ENCODE measurements around the gene KLRC1.
"Not testable (repeated sequence)": the region's sequence is repeated elsewhere in the genome, so short reads cannot be mapped to it uniquely, and the experiment has no call there.

KLRC1 gene

DNA sequence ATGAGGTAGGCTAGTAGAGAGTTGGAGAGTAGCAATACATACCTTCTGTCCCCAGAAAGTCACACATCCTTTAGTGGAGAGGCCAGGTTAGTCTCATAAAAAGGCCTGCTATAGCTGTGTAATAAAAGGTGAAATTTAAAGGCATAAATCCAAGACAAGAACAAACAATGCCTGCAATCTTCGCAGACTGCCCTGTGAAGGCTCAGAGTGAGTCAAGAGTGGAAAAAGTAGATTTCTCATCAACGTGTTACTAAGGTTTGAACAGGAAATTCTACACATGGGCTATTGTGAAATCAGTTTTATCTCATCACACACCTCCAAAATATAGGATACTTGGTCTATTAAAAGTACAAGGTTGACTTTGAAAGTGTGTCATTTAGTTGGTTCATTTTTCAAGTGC, at the start of gene KLRC1:
KLRC1 (minus strand) TSS at position 222 of the 400 bp plus-strand sequence. CDS start 2,221 bp downstream, outside the sequence.
- DNase-seq (ENCODE audit: low read depth) = no peak

DNA sequence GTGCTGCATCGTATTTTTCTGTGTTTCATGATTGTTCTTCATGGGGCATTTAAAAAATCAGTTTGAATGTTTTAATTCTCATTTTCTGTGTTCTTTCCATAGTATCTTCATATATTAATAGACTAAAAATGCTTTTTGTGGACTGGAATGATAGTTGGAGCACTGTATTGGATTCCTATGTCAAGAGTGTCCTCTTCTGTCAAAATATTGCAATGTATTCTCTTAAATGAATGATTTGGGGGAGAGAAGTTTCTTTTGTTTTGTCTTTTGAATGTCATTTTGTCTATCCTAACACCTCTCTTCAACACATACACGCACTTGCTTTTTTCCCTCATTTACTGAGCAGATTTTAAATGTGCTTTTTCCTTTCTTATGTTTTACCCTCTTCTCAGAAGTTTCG, 47.9 kb upstream of the KLRC1 start:
- DNase-seq (ENCODE audit: low read depth) = no peak

DNA sequence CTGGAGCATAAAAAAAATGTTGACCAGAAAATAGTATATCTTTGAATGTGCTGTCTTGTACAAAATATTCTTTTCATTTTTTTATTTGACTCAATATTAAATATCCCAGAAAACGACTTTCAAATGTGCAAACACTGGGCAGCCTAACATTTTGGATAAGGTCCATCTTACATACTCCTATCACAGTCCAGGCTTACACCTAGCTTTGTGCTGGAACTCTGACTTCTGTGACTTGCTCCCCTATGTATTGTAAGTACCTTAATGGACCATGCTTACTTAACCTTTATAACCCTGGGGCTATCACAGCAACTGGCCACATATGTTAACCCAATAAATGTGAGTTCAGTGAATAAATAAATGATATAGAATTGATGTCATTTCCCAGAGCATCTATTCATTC, 44.9 kb upstream of the KLRC1 start:
- no peak for DNase-seq (ENCODE audit: low read depth)

DNA sequence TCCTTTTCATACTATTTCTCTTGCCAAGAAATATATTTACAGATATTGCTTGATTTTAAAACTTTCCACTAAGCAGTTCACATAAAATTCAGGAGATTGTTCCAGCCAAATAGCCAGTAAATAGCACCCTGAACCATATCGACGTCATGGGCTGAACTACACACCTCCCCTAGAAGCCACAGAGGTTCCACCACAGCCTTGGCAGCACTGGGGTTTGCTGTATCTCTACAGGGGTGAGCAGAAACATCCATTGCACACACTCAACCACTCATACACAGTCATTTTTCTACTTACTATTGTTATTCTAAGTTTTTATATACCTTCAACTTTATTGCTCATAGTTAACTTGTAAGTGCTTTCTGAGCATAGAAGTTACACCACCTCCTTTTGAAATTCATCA, 44.4 kb upstream of the KLRC1 start:
- no peak for DNase-seq (ENCODE audit: low read depth)

DNA sequence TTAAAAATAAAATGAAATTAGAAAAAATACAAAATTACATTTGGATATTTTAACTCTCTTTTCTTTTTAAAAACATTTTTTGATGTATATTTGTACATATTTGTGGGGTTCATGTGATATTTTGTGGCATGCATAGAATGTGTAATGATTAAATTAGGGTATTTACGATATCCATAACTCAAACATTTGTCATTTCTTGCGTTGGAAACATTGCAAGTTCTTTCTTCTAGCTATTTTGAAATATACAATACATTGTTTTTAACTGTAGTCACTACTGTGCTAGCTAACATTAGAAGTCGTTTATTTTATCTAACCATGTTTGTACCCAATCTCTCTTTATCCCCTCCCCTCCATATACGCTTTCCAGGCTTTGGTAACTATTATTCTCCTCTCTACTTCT, 38.6 kb upstream of the KLRC1 start:
- DNase-seq (ENCODE audit: low read depth) = no peak

DNA sequence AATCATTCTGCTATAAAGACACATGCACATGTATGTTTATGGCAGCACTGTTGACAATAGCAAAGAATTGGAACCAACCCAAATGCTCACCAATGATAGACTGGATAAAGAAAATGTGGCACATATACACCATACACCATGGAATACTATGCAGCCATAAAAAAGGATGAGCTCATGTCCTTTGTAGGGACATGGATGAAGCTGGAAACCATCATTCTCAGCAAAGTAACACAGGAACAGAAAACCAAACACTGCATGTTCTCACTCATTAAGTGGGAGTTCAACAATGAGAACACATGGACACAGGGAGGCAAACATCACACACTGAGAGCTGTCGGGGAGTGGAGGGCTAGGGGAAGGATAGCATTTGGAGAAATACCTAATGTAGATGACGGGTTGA, 34.2 kb upstream of the KLRC1 start:
- not testable (repeated sequence) for DNase-seq (ENCODE audit: low read depth)

DNA sequence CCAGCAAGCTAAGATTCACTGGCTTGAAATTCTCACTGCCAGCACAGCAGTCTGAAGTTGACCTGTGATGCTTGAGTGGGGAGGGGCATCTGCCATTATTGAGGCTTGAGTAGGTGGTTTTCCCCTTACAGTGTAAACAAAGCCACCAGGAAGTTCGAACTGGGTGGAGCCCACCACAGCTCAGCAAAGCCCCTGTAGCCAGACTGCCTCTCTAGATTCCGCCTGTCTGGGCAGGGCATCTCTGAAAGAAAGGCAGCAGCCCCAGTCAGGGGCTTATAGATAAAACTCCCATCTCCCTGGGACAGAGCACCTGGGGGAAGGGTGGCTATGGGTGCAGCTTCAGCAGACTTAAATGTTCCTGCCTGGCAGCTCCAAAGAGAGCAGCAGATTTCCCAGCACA, 28.7 kb upstream of the KLRC1 start:
- not testable (repeated sequence) for DNase-seq (ENCODE audit: low read depth)

DNA sequence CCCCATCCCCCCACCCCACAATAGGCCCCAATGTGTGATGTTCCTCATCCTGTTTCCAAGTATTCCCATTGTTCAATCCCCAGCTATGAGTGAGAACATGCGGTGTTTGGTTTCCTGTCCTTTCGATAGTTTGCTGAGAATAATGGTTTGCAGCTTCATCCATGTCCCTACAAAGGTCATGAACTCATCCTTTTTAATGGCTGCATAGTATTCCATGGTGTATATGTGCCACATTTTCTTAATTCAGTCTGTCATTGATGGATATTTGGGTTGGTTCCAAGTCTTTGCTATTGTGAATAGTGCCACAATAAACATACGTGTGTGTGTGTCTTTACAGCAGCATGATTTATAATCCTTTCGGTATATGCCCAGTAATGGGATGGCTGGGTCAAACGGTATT, 19.6 kb upstream of the KLRC1 start:
- DNase-seq (ENCODE audit: low read depth) = not testable (repeated sequence)

DNA sequence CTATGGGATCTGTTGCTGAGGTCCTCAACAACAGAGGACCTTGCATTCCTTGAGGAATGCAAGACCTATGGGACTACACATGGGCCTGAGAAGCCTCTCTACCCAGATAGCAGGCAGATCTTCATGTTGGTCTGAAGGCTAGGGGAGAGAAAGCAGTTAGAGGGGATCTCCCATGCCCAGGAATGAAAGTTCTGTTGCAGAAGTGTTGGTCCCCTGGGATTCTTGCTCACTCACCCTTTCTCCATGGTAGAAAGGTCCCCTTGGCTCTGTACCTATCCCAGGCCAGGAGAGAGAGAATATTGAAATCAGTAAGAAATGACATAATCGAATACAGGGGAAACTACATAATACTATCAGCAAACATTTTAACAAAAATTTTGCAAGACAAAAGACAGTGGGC, 16.5 kb upstream of the KLRC1 start:
- no peak for DNase-seq (ENCODE audit: low read depth)

DNA sequence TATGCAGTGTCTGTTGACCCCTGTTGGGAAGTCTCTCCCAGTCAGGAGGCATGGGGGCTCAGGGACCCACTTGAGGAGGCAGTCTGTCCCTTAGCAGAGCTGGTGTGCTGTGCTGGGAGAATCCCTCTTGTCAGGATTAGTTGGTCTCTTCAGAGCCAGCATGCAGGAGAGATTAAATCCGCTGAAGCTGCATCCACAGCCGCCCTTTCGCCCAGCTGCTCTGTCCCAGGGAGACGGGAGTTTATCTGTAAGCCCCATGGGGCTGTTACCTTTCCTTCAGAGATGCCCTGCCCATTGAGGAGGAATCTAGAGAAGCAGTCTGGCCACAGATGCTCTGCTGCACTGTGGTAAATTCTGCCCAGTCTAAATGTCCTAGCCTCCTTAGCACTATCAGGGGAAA, 13.1 kb upstream of the KLRC1 start:
- DNase-seq (ENCODE audit: low read depth) = no peak

DNA sequence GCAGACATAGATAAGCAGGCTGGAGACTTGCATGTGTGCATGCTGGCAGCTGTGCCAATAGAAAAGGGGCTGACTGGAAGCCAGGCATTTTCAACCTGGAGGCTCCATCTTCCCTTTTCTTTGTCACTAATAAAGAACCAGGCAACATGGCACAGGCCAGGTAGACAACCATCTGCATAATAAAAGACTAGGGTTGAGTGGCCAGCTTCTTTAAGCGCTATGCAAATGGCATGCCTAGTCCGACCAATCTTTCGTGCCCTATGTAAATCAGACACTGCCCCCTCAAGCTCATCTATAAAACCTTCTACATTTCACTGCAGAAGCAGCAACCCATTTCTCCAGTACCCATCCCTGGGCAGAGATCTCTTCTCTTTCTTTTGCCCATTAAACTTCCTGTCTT, 4.6 kb upstream of the KLRC1 start:
- no peak for DNase-seq (ENCODE audit: low read depth)

DNA sequence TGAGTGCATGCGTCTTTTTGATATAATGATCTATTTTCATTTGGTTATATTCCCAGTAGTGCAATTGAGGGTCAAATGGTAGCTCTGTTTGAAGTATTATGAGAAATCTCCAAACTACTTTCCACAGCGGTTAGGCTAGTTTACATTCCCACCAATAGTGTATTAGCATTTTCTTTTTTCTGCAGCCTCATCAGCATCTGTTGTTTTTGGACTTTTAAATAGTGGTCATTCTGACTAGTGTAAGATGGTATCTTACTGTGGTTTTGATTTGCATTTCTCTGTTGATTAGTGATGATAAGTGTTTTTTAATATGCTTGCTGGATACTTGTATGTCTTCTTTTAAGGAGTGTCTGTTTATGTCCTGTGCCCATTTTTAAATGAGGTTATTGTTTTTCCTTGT, 3.7 kb upstream of the KLRC1 start:
- DNase-seq (ENCODE audit: low read depth) = no peak

DNA sequence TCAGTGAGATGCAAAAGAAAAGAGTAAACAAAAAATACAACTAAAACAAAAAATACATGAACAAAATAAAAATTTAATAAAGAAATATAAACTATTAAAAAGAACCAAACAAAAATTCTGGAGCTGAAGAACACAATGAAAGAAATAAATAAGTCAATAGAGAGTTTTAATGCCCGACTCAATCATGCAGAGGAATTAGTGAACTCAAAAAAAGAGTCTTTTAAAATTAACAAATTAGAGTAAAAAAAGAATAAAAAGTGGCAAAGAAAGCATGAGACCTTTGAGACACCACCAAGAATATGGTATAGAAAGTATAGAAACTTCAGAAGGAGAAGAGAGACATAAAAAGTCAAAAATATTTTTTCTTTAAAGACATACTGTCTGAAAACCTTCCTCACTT, 2.6 kb upstream of the KLRC1 start:
- no peak for DNase-seq (ENCODE audit: low read depth)

DNA sequence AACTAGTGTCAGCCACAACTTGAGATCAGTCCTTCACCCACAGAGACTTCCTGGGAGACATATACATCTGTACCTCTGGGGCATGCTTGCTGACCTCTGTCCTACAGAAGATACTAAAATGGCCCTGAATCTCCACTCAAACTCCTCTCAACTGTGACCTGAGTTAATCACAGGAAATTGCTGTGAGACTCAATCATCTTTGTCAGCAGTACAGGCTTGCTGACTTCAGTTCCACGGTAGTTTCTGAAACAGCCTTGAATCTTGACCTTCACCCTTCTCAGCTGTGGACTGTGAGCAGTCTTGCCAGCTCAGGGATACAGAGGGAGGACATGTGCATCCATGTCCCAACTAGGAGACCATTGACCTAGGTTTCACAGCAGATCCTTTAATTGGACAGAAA, 1.4 kb upstream of the KLRC1 start:
- DNase-seq (ENCODE audit: low read depth) = no peak

DNA sequence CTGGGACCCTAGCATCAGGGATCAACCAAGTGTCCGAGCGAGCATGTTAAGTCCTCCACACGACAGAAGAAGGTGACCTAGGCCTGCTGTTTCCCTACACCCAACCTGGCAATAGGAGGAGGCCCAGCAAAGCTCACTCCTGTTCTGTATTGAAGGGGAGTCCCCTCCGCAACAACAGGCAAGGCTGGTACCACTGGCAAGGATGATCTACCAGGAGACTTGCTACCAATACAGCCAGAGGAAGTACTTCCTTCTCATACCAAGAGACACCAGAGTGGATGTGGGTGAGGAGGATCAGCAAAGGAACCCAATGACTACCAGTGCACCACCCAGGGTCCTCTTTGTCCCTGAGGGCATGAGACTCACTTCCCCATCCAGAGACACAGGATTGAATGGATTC, 4.9 kb downstream of the KLRC1 start:
- DNase-seq (ENCODE audit: low read depth) = no peak

DNA sequence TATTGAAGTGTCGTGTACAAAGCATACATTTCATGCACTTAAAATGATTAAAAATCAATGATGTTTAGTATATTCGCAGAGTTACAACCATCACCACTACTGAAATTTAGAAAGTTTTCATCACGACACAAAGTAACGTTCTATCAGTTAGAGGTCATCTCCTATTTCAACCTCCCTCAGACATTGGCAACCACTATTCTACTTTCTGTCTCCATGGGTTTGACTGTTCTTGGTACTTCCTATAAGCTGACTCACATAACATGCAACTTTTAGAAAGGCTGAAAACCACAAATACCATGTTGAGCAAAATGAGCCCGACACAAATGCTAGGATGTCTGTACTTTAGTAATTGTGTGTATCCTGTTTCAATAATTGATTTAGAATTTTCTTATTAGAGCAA, 7.1 kb downstream of the KLRC1 start:
- DNase-seq (ENCODE audit: low read depth) = not testable (repeated sequence)

DNA sequence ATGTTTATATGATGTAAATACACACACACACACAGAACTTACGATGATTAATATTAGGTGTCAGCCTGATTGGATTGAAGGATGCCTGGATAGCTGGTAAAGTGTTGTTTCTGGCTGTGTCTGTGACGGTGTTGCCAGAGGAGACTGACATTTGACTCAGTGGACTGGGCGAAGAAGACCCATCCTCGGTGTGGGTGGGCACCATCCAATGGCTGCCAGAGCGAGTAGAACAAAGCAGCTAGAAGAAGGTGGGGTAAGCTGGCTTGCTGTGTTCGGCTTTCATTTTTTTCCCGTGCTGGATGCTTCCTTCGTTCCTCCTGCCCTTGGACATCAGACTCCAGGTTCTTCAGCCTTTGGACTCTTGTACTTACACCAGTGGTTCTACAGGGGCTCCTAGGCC, 12.0 kb downstream of the KLRC1 start:
- not testable (repeated sequence) for DNase-seq (ENCODE audit: low read depth)

DNA sequence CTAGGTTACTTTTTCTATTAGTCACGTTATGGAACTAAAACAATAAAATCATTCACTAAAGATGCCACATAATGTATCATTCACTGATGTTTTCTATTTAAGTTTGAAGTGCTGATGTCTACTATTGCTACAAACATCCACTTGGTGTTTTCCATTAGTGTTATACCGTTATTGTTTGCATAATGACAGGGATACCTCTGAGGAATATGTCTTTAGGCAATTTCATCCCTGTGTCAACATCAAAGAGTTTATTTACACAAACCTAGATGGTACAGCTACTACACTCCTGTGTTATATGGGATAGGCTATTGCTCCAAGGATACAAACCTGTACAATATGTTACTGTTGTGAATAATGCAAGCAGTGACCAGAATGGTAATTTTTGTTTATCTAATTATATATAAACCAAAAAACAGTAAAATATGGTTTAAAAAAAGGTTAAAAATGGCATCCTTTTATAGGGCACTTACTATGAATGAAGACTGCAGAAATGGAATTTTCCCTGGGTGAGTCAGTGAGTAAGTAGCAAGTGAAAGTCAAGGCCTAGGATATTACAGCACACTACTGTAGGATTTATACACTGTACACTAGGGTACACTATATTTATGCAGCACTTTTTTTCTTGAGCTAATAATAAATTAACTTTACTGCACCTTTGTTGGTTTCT, 13.4 kb downstream of the KLRC1 start:
- not testable (repeated sequence) for DNase-seq (ENCODE audit: low read depth)

DNA sequence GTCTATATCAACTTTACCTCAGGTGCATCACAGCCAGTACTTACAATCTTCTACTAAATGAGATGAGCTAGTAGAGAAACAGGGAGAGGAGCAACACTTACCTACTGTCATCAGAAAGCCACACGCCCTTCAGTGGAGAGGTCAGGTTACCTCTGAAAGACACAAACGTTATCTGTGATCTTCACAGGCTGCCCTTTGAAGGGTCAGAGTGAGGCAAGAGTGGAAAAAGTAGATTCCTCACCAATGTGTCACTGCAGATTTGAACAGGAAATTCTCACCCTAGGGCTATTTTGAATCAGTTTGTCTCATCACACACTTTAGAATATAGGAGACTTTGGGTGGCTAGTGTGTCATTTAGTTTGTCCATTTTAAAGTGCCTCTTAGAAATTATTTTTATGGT, 15.6 kb downstream of the KLRC1 start:
- DNase-seq (ENCODE audit: low read depth) = not testable (repeated sequence)

DNA sequence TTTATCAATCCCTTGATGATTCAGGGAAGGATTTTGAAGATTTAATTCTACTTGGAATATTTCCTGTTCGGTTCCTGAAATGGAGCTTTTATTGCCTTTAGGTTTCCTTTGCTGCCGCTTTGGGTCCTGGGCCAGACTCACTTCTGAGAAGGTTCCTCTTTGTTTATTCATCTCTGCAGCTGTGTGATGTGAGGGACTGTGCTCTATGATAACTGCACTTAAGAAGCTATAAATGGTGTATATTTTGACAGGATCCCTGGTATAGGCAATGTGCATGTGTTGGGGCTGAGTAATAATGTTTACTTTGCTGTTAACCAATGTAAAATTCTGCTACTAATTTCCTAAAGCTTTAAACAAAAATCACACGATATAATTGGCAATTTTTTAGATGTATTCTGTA, 17.4 kb downstream of the KLRC1 start, which contains the start of gene KLRC2:
KLRC2 (minus strand) TSS at position 195 of the 400 bp plus-strand sequence; CDS start at position 171, 24 bp downstream.
- not testable (repeated sequence) for DNase-seq (ENCODE audit: low read depth)

DNA sequence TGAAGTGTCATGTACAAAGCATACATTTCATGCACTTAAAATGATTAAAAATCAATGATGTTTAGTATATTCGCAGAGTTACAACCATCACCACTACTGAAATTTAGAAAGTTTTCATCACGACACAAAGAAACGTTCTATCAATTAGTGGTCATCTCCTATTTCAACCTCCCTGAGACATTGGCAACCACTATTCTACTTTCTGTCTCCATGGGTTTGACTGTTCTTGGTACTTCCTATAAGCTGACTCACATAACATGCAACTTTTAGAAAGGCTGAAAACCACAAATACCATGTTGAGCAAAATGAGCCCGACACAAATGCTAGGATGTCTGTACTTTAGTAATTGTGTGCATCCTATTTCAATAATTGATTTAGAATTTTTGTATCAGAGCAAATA, 22.6 kb downstream of the KLRC1 start:
- not testable (repeated sequence) for DNase-seq (ENCODE audit: low read depth)

DNA sequence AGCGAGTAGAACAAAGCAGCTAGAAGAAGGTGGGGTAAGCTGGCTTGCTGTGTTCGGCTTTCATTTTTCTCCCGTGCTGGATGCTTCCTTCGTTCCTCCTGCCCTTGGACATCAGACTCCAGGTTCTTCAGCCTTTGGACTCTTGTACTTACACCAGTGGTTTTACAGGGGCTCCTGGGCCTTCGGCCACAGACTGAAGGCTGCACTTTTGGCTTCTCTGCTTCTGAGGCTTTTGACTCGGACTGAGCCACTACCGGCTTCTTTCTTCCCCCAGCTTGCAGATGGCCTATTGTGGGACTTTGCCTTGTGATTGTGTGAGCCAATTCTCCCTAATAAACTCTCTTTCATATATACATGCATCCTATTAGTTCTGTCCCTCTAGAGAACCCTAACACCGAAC, 27.2 kb downstream of the KLRC1 start:
- DNase-seq (ENCODE audit: low read depth) = not testable (repeated sequence)

DNA sequence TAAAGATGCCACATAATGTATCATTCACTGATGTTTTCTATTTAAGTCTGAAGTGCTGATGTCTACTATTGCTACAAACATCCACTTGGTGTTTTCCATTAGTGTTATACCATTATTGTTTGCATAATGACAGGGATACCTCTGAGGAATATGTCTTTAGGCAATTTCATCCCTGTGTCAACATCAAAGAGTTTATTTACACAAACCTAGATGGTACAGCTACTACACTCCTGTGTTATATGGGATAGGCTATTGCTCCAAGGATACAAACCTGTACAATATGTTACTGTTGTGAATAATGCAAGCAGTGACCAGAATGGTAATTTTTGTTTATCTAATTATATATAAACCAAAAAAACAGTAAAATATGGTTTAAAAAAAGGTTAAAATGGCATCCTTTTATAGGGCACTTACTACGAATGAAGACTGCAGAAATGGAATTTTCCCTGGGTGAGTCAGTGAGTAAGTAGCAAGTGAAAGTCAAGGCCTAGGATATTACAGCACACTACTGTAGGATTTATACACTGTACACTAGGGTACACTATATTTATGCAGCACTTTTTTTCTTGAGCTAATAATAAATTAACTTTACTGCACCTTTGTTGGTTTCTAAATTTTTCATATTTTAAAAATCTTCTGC, 28.8 kb downstream of the KLRC1 start:
- DNase-seq (ENCODE audit: low read depth) = not testable (repeated sequence)

DNA sequence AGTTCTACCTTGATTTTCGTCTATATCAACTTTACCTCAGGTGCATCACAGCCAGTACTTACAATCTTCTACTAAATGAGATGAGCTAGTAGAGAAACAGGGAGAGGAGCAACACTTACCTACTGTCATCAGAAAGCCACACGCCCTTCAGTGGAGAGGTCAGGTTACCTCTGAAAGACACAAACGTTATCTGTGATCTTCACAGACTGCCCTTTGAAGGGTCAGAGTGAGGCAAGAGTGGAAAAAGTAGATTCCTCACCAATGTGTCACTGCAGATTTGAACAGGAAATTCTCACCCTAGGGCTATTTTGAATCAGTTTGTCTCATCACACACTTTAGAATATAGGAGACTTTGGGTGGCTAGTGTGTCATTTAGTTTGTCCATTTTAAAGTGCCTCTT, 31.0 kb downstream of the KLRC1 start:
- not testable (repeated sequence) for DNase-seq (ENCODE audit: low read depth)

Measured in stimulated activated CD8-positive, alpha-beta memory T cell treated with anti-CD3 and anti-CD28 coated beads, Interleukin-15, amount 100 ng/mL, for 24 hours (primary cell).